ENCODE data around the gene SH3TC1.

GRCh38 chr4:8262637-8263322, 63.7 kb downstream of the SH3TC1 start:
- TF ChIP-seq CTCF (IDR thresholded peaks at IDR 0.05) (no peak), EP300 (IDR thresholded peaks at IDR 0.05) (no peak)
